NCI-H345 treated with DMSO at 0.1 percent for 48 hours (cell line): ENCODE data around the gene CADPS.

Source experiments
- DNase-seq: peaks from one replicate; lab custom pipeline; 2025; ENCODE audit not compliant: unreplicated experiment; lab: John Stamatoyannopoulos, UW

The CADPS gene

GRCh38 chr3:62815981-62816380 lies 59.2 kb downstream of the CADPS start:
- no peak for DNase-seq

GRCh38 chr3:62812631-62813030 lies 62.6 kb downstream of the CADPS start:
- DNase-seq: no peak

GRCh38 chr3:62811119-62811518 lies 64.1 kb downstream of the CADPS start:
- no peak for DNase-seq

GRCh38 chr3:62809369-62809768 lies 65.8 kb downstream of the CADPS start:
- DNase-seq: no peak

GRCh38 chr3:62805580-62806277 lies 69.5 kb downstream of the CADPS start:
- peak; percentile 38 for DNase-seq

- no peak for DNase-seq
Measured at GRCh38 chr3:62805106-62805505, 70.1 kb downstream of the CADPS start.

GRCh38 chr3:62803276-62803675 lies 71.9 kb downstream of the CADPS start:
- no peak for DNase-seq

GRCh38 chr3:62798000-62798399 lies 77.2 kb downstream of the CADPS start:
- no peak for DNase-seq

GRCh38 chr3:62797132-62797531 lies 78.1 kb downstream of the CADPS start:
- no peak for DNase-seq

- no peak for DNase-seq
Measured at GRCh38 chr3:62795978-62796657, 79.1 kb downstream of the CADPS start.

GRCh38 chr3:62793946-62794345 lies 81.3 kb downstream of the CADPS start:
- no peak for DNase-seq

- no peak for DNase-seq
Measured at GRCh38 chr3:62785384-62785783, 89.8 kb downstream of the CADPS start.

GRCh38 chr3:62781121-62781520 lies 94.1 kb downstream of the CADPS start:
- no peak for DNase-seq

GRCh38 chr3:62777674-62778073 lies 97.5 kb downstream of the CADPS start:
- DNase-seq: no peak

GRCh38 chr3:62777130-62777529 lies 98.1 kb downstream of the CADPS start:
- no peak for DNase-seq

GRCh38 chr3:62774221-62774620 lies 101.0 kb downstream of the CADPS start:
- DNase-seq: no peak

- no peak for DNase-seq
Measured at GRCh38 chr3:62771331-62772072, 103.7 kb downstream of the CADPS start.

- DNase-seq: no peak
Measured at GRCh38 chr3:62768896-62769295, 106.3 kb downstream of the CADPS start.

GRCh38 chr3:62761711-62762110 lies 113.5 kb downstream of the CADPS start:
- DNase-seq: no peak

GRCh38 chr3:62761311-62761710 lies 113.9 kb downstream of the CADPS start:
- no peak for DNase-seq

- no peak for DNase-seq
Measured at GRCh38 chr3:62758296-62759066, 116.7 kb downstream of the CADPS start.
